Measurements from ENCODE around the gene DNASE2.
"Not testable (repeated sequence)": the region's sequence is repeated elsewhere in the genome, so short reads cannot be mapped to it uniquely, and the experiment has no call there.

Gene DNASE2

GRCh38 chr19:12881172-12881808, at the start of gene DNASE2:
TSS of gene DNASE2 (minus strand) at chr19:12881449. CDS start at chr19:12881375, 74 bp downstream.
- peak; percentile 93 to 96 for DNase-seq

GRCh38 chr19:12930002-12930645, 48.9 kb upstream of the DNASE2 start:
- no peak for DNase-seq

- no peak for DNase-seq
These were observed 43.5 kb upstream of the DNASE2 start for GRCh38 chr19:12924621-12925310.

GRCh38 chr19:12922959-12923358, 41.7 kb upstream of the DNASE2 start:
- DNase-seq: no peak

- no peak for DNase-seq
These were observed 39.8 kb upstream of the DNASE2 start for GRCh38 chr19:12921047-12921446.

GRCh38 chr19:12918253-12918652, 37.0 kb upstream of the DNASE2 start:
- DNase-seq: no peak

GRCh38 chr19:12915860-12916259, 34.6 kb upstream of the DNASE2 start:
- DNase-seq: not testable (repeated sequence)

- peak; percentile 25 to 31 for DNase-seq
These were observed 32.8 kb upstream of the DNASE2 start for GRCh38 chr19:12913851-12914690.

- DNase-seq: peak; percentile 80 to 87
These were observed 31.8 kb upstream of the DNASE2 start for GRCh38 chr19:12913011-12913561.

GRCh38 chr19:12912571-12912970, 31.3 kb upstream of the DNASE2 start:
- peak; percentile 8 to 11 for DNase-seq

- no peak for DNase-seq
These were observed 25.9 kb upstream of the DNASE2 start for GRCh38 chr19:12907166-12907565.

GRCh38 chr19:12899891-12900518, 18.8 kb upstream of the DNASE2 start:
- DNase-seq: no peak

GRCh38 chr19:12896460-12896859, 15.2 kb upstream of the DNASE2 start:
- no peak for DNase-seq

GRCh38 chr19:12893582-12893981, 12.3 kb upstream of the DNASE2 start:
- DNase-seq: no peak

GRCh38 chr19:12891553-12892021, 10.3 kb upstream of the DNASE2 start:
- no peak for DNase-seq

- peak; percentile 99 for DNase-seq
These were observed 9.7 kb upstream of the DNASE2 start, which contains the start of gene GCDH for GRCh38 chr19:12890787-12891552. TSS of gene GCDH (plus strand) at chr19:12891160. CDS start at chr19:12891305, 145 bp downstream.

GRCh38 chr19:12890299-12890786, 9.1 kb upstream of the DNASE2 start:
- not testable (repeated sequence) for DNase-seq

GRCh38 chr19:12888006-12888603, 6.9 kb upstream of the DNASE2 start:
- DNase-seq: no peak

- DNase-seq: no peak
These were observed 5.9 kb upstream of the DNASE2 start, which contains the start of gene KLF1 for GRCh38 chr19:12886969-12887747. TSS of gene KLF1 (minus strand) at chr19:12887201. CDS start at chr19:12887140, 61 bp downstream.

- no peak for DNase-seq
These were observed 5.4 kb upstream of the DNASE2 start for GRCh38 chr19:12886651-12886968.
